ENCODE results near the gene SLIT3. TPM values are rescaled to one million over a fixed set of nuclear protein-coding genes. Genes with fewer than 3 reads are reported as not detected.

The SLIT3 gene
- total RNA-seq, 4 donors from 2014 or later, result 10.8 to 30.8 (median 18.4) TPM

DNA sequence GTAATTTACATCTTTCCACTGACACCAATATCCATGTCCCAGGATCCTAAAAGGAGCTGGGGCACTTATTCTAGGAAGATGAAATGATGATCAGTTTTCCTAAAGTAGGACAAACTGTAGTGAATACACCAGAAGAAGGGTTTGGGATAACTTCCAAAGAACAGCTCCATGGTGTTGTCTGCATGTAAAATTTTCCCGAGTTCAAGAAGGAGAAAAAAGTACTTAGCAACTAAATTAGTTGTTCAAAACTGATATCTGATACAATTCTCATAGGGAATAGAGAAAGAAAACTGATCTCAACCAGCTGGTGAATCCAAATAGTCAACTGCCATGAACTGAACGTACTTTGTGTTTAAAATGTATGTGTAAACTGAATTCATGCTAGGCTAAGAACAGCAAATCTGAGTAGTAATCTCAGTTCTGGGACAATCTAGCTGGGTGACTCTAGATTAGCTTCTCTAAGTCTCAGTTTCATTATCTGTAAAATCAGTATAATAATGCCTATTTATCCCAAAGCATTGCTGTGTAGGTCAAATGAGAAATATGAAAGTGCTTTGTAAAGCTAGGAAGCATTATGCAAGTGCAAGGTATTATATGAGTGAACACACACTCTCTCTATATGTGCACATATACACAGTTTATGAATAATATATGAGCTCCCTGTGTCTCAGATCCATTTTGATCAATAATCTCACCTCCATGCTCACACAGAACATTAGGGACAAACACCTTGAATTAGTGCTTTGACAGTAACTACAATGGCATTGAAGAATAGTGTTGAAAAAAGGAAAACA lies 357.7 kb downstream of the SLIT3 start:
- Histone ChIP-seq H3K9me3 (no peaks in the 10 kb centered on the region), H3K27me3 (no peaks in the 10 kb centered on the region), H3K4me3 (no peak overlapping the region), H3K27ac (no peak overlapping the region), H3K36me3 (no peaks in the 10 kb centered on the region), H3K4me1 (no peaks in the 10 kb centered on the region)
- TF ChIP-seq POLR2A (IDR thresholded peaks at IDR 0.05) (no peak), EP300 (IDR thresholded peaks at IDR 0.05) (no peak), POLR2AphosphoS5 (IDR thresholded peaks at IDR 0.05) (no peak)
- TF ChIP-seq, protein P1, sequence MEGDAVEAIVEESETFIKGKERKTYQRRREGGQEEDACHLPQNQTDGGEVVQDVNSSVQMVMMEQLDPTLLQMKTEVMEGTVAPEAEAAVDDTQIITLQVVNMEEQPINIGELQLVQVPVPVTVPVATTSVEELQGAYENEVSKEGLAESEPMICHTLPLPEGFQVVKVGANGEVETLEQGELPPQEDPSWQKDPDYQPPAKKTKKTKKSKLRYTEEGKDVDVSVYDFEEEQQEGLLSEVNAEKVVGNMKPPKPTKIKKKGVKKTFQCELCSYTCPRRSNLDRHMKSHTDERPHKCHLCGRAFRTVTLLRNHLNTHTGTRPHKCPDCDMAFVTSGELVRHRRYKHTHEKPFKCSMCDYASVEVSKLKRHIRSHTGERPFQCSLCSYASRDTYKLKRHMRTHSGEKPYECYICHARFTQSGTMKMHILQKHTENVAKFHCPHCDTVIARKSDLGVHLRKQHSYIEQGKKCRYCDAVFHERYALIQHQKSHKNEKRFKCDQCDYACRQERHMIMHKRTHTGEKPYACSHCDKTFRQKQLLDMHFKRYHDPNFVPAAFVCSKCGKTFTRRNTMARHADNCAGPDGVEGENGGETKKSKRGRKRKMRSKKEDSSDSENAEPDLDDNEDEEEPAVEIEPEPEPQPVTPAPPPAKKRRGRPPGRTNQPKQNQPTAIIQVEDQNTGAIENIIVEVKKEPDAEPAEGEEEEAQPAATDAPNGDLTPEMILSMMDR (IDR thresholded peaks at IDR 0.05), result no peak
- no peak for DNase-seq (ENCODE audit: low spot score in 2 of 2)
- WGBS, result 66% methylated on average over 2 of the region's 2 CpGs

DNA sequence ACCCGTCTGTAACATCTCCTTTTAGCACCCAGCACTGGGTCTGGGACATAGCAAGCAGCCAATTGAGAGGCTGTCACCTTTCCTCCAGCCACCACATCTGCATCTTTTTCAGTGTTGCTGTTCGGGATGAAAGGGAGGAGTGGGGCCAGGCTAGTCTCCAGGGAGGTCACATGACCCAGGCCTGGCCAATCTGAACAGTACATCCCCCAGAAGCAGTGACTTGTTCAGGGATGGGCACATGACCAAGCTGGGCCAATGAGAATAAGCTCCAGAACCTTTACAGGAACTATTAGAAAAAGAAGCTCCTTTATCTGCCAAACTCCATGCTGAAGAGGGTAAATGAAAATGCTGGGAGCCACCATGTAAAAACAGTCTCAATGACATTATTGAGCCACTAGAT lies 359.0 kb downstream of the SLIT3 start:
- WGBS, result 59% methylated on average over 2 of the region's 2 CpGs
- Histone ChIP-seq H3K9me3 (no peaks in the 10 kb centered on the region), H3K4me1 (no peaks in the 10 kb centered on the region), H3K36me3 (no peaks in the 10 kb centered on the region), H3K27ac (no peak overlapping the region), H3K27me3 (no peaks in the 10 kb centered on the region), H3K4me3 (no peak overlapping the region)
- no peak for TF ChIP-seq POLR2A (IDR thresholded peaks at IDR 0.05)
- TF ChIP-seq POLR2AphosphoS5 (IDR thresholded peaks at IDR 0.05), result no peak
- TF ChIP-seq EP300 (IDR thresholded peaks at IDR 0.05), result no peak
- TF ChIP-seq, protein P1 (IDR thresholded peaks at IDR 0.05), result no peak
- no peak for DNase-seq (ENCODE audit: low spot score in 2 of 2)

DNA sequence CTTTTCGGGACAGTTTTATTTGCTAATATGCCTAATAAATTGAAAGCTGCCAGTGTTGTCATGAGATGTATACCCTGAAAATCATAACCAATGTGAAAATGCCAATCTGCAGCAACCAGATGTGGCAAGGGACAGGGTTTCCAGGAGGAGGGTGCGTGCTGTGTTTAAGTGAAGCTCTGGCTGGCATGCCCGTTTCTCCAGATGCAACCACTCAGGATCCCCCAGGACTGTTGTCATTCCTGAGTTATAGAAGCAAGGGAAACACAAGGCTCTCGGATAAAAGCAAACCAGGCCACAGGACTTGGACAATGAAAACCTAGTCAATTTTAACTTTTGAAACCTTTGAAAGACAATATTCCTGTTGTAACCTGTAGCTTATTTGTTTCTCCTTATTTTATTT lies 360.2 kb downstream of the SLIT3 start:
- Histone ChIP-seq H3K27ac (no peak overlapping the region), H3K27me3 (no peaks in the 10 kb centered on the region), H3K4me3 (no peak overlapping the region), H3K4me1 (no peaks in the 10 kb centered on the region), H3K9me3 (no peaks in the 10 kb centered on the region), H3K36me3 (no peaks in the 10 kb centered on the region)
- WGBS, result 71% methylated on average over 4 of the region's 4 CpGs
- TF ChIP-seq, protein P1 (IDR thresholded peaks at IDR 0.05), result no peak
- no peak for TF ChIP-seq EP300 (IDR thresholded peaks at IDR 0.05)
- no peak for TF ChIP-seq POLR2A (IDR thresholded peaks at IDR 0.05)
- TF ChIP-seq POLR2AphosphoS5 (IDR thresholded peaks at IDR 0.05), result no peak
- DNase-seq (ENCODE audit: low spot score in 2 of 2), result no peak

DNA sequence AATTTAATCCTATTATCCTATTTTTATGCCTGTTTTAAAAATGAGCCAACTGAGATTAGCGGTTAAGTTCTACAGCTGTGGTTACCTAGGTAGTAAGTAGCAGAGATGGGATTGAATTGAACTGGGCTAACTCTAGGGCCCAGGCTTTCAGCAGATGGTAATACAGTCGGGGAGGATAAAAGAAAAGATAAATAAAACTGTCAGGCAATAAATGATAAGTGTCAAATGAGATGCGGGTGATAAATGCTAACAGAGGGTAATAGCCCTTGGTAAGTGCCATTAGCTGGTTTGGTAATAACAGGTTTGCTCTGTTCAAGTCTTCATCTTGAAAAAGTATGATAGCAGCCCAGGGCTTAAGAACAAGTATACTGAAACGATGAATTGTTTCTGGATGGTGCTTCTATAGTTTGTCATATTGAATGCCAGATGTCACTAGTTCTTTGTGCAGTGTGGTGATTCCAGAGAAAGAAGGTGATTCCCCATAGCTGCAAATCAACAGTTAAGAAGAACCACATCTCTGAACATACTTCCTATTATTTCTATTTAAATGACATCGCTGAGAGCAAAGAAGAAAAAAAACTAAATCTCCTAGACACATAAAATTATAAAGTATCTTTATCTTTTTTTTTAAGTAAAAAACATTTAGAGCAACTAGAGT lies 360.9 kb downstream of the SLIT3 start:
- Histone ChIP-seq H3K36me3 (no peaks in the 10 kb centered on the region), H3K27ac (no peak overlapping the region), H3K27me3 (no peaks in the 10 kb centered on the region), H3K4me1 (no peaks in the 10 kb centered on the region), H3K9me3 (no peaks in the 10 kb centered on the region), H3K4me3 (no peak overlapping the region)
- TF ChIP-seq POLR2AphosphoS5 (IDR thresholded peaks at IDR 0.05), result no peak
- no peak for DNase-seq (ENCODE audit: low spot score in 2 of 2)
- WGBS, result 64% methylated on average over 5 of the region's 5 CpGs

DNA sequence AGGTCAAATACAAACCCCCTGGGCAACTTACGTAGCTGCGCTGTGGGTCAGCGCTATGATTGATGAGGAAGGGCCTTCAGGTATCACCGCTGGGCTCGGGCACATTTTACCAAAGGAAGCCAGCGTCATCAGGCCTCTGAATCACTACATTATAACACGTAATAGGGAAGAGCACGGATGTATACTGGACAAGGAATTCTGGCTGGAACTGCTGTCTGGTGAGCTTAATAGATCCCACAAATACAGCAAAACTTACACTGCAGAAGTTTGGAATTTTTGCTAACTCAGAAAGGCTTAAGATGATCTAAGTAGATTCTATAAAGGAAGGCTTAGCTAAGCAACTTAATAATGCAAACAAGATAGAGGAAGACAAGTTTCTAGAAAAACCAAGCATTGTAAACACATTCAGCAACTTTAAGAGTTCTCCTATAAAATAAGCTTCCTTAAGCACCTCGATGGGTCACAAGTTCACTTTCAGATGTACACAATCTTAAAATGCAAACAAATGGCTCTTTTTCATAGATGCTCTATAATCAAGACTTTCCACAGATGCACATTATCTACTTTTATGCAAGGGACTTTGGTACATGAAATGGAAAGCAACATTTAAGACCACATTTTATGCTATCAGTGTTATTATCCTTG lies 361.7 kb downstream of the SLIT3 start:
- Histone ChIP-seq H3K27ac (no peak overlapping the region), H3K4me3 (no peak overlapping the region), H3K4me1 (no peaks in the 10 kb centered on the region), H3K9me3 (no peaks in the 10 kb centered on the region), H3K27me3 (no peaks in the 10 kb centered on the region), H3K36me3 (no peaks in the 10 kb centered on the region)
- no peak for DNase-seq (ENCODE audit: low spot score in 2 of 2)
- TF ChIP-seq, protein P1 (IDR thresholded peaks at IDR 0.05), result no peak
- TF ChIP-seq POLR2AphosphoS5 (IDR thresholded peaks at IDR 0.05), result no peak
- no peak for TF ChIP-seq EP300 (IDR thresholded peaks at IDR 0.05)
- TF ChIP-seq POLR2A (IDR thresholded peaks at IDR 0.05), result no peak
- WGBS, result 84% methylated on average over 9 of the region's 9 CpGs

All from suprapubic skin (tissue), 4 donors.